ENCODE results near the gene SYTL3. TPM values are rescaled to one million over a fixed set of nuclear protein-coding genes. Genes with fewer than 3 reads are reported as not detected.

SYTL3 gene
- total RNA-seq, 2 donors from 2014 or later, result 0.58 to 0.79 TPM

DNA sequence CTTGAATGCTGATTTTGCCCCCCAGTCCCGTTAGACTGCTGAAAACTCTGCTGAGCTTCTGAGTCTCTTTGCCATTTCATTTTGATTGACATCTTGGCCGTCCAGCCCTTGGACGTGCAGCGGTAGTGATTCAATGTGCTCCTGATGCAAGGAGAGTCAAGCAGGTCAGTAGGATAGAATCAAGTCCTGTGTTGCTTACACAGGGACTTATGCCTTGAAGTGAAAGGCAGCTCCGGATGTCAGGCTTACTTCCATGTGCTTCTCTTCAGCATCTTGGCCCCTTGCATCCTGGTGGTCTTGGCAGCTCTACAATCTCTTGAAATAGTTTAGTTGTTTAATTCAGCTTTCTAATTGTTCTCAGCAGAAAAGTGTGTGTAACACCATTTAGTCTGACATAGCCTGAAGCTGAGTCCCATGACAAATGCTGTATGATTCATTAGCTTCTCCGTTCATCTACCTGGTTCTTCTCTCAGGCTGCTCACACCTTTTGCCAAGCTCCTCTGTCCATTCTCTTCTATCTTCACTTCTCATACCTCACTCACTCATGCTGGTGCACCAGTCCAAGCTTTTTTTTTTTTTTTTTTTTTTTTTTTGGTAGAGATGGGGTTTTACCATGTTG lies 93.3 kb downstream of the SYTL3 start:
- Histone ChIP-seq H3K27me3 (ENCODE audit: control insufficient read depth, insufficient read depth, low read length, poor library complexity, severe bottlenecking) (no peaks in the 10 kb centered on the region), H3K27ac (ENCODE audit: low read depth, low read length) (no peak overlapping the region), H3K4me1 (ENCODE audit: control insufficient read depth, insufficient read depth, low read length) (no peaks in the 10 kb centered on the region), H3K9me3 (ENCODE audit: control insufficient read depth, low read length) (peaks cover 18% of the 10 kb centered on the region), H3K9ac (ENCODE audit: extremely low read depth, low read length, poor library complexity, severe bottlenecking) (no peak overlapping the region), H3K4me3 (ENCODE audit: low read length) (no peak overlapping the region), H3K36me3 (ENCODE audit: control insufficient read depth, insufficient read depth, low read length) (no peaks in the 10 kb centered on the region)
- Mint-ChIP-seq H3K27me3 (ENCODE audit: insufficient read depth) (no peaks in the 10 kb centered on the region), H3K9me3 (peaks cover 12% of the 10 kb centered on the region), H3K36me3 (ENCODE audit: low read depth) (no peaks in the 10 kb centered on the region), H3K27ac (no peak overlapping the region), H3K4me1 (peaks cover 4% of the 10 kb centered on the region), H3K4me3 (no peak overlapping the region)
- 92 to 95% methylated on average over 6 of the region's 6 CpGs for WGBS, 2 experiments (ENCODE audit: insufficient coverage in 1 of 2, insufficient read length in 1 of 2)
- no peak for DNase-seq
- TF ChIP-seq CTCF (conservative IDR thresholded peaks at IDR 0.05), result no peak

- H3K4me3 ChIP-seq (ENCODE audit: low read length), result no peak overlapping the region
- Mint-ChIP-seq H3K36me3 (ENCODE audit: low read depth) (no peaks in the 10 kb centered on the region), H3K9me3 (peaks cover 6% of the 10 kb centered on the region), H3K27me3 (ENCODE audit: insufficient read depth) (no peaks in the 10 kb centered on the region), H3K27ac (no peak overlapping the region), H3K4me1 (peaks cover 4% of the 10 kb centered on the region), H3K4me3 (no peak overlapping the region)
- WGBS, 2 experiments (ENCODE audit: insufficient coverage in 1 of 2, insufficient read length in 1 of 2), result 90 to 96% methylated on average over 5 of the region's 5 CpGs
- H3K27me3 ChIP-seq (ENCODE audit: control insufficient read depth, insufficient read depth, low read length, poor library complexity, severe bottlenecking), result no peaks in the 10 kb centered on the region
- DNase-seq, result no peak
- no peak overlapping the region for H3K9ac ChIP-seq (ENCODE audit: extremely low read depth, low read length, poor library complexity, severe bottlenecking)
- H3K4me1 ChIP-seq (ENCODE audit: control insufficient read depth, insufficient read depth, low read length), result no peaks in the 10 kb centered on the region
- H3K27ac ChIP-seq (ENCODE audit: low read depth, low read length), result no peak overlapping the region
- H3K36me3 ChIP-seq (ENCODE audit: control insufficient read depth, insufficient read depth, low read length), result no peaks in the 10 kb centered on the region
- TF ChIP-seq CTCF (conservative IDR thresholded peaks at IDR 0.05), result no peak
- H3K9me3 ChIP-seq (ENCODE audit: control insufficient read depth, low read length), result peaks cover 7% of the 10 kb centered on the region
These were observed 95.2 kb downstream of the SYTL3 start for GRCh38 chr6:158744986-158745430.

- peaks cover 1% of the 10 kb centered on the region for H3K27me3 Mint-ChIP-seq (ENCODE audit: insufficient read depth)
- TF ChIP-seq CTCF (conservative IDR thresholded peaks at IDR 0.05), result no peak
- H3K9me3 Mint-ChIP-seq, result no peaks in the 10 kb centered on the region
- no peak for DNase-seq
- Histone ChIP-seq H3K36me3 (ENCODE audit: control insufficient read depth, insufficient read depth, low read length) (no peaks in the 10 kb centered on the region), H3K4me1 (ENCODE audit: control insufficient read depth, insufficient read depth, low read length) (no peaks in the 10 kb centered on the region), H3K4me3 (ENCODE audit: low read length) (no peak overlapping the region), H3K27me3 (ENCODE audit: control insufficient read depth, insufficient read depth, low read length, poor library complexity, severe bottlenecking) (no peaks in the 10 kb centered on the region), H3K9ac (ENCODE audit: extremely low read depth, low read length, poor library complexity, severe bottlenecking) (no peak overlapping the region), H3K9me3 (ENCODE audit: control insufficient read depth, low read length) (no peaks in the 10 kb centered on the region), H3K27ac (ENCODE audit: low read depth, low read length) (peak overlapping the region; percentile 79)
- no peak overlapping the region for H3K27ac Mint-ChIP-seq
- no peaks in the 10 kb centered on the region for H3K36me3 Mint-ChIP-seq (ENCODE audit: low read depth)
- 90% methylated on average over 5 to 9 of the region's 9 CpGs for WGBS, 2 experiments (ENCODE audit: insufficient coverage in 1 of 2, insufficient read length in 1 of 2)
- no peak overlapping the region for H3K4me3 Mint-ChIP-seq
- peaks cover 4% of the 10 kb centered on the region for H3K4me1 Mint-ChIP-seq
These were observed 101.4 kb downstream of the SYTL3 start for GRCh38 chr6:158751224-158751623.

All from endodermal cell (in vitro differentiated cells).